ENCODE measurements around the gene MIS12. TPM values are rescaled to one million over a fixed set of nuclear protein-coding genes. Genes with fewer than 3 reads are reported as not detected.

Gene MIS12
- total and polyA plus RNA-seq, 2 donors (not counting 1 experiment from before 2014, with no cell fraction given), result 11.1 to 11.2 TPM

- Histone ChIP-seq H3K4me2 (ENCODE audit: extremely low read depth, insufficient read depth, low read length) (no peak overlapping the region), H3K9me3 (ENCODE audit: control insufficient read depth, insufficient read depth, low read depth, low read length) (no peaks in the 10 kb centered on the region), H2AFZ (ENCODE audit: low read length) (no peak overlapping the region), H3K4me1 (ENCODE audit: control insufficient read depth, extremely low read depth, insufficient read depth, low read length) (no peaks in the 10 kb centered on the region), H3K27ac (ENCODE audit: insufficient read depth, low read length) (no peak overlapping the region), H4K20me1 (ENCODE audit: control insufficient read depth, extremely low read depth, insufficient read depth, low read length) (no peaks in the 10 kb centered on the region), H3K4me3 (replicated peaks in 1 of 4; ENCODE audit: control extremely low read depth in 1 of 4, insufficient read depth in 1 of 4, low read depth in 3 of 4, low read length in 4 of 4) (no peak overlapping the region), H3K36me3 (ENCODE audit: control insufficient read depth, insufficient read depth, low read length) (peaks cover 9% of the 10 kb centered on the region), H3K9ac (ENCODE audit: insufficient read depth, low read length) (no peak overlapping the region), H3K79me2 (ENCODE audit: control insufficient read depth, insufficient read depth, low read length) (no peaks in the 10 kb centered on the region), H3K27me3 (ENCODE audit: control insufficient read depth, insufficient read depth, low read length) (no peaks in the 10 kb centered on the region)
- no peak for DNase-seq (ENCODE audit: low read depth in 2 of 2)
- TF ChIP-seq EZH2 (IDR thresholded peaks at IDR 0.05; ENCODE audit: low read length, missing control alignments), result no peak
- no peak for TF ChIP-seq CTCF (conservative IDR thresholded peaks at IDR 0.05 in 1 of 2, IDR thresholded peaks at IDR 0.05 in 1 of 2; ENCODE audit: low read depth in 1 of 2, low read length in 2 of 2)
Measured at GRCh38 chr17:5444209-5444608, 42.2 kb upstream of the MIS12 start.

- Histone ChIP-seq H3K9ac (ENCODE audit: insufficient read depth, low read length) (no peak overlapping the region), H2AFZ (ENCODE audit: low read length) (no peak overlapping the region), H3K36me3 (ENCODE audit: control insufficient read depth, insufficient read depth, low read length) (peaks cover 9% of the 10 kb centered on the region), H3K79me2 (ENCODE audit: control insufficient read depth, insufficient read depth, low read length) (no peaks in the 10 kb centered on the region), H3K27ac (ENCODE audit: insufficient read depth, low read length) (no peak overlapping the region), H3K4me3 (replicated peaks in 1 of 4; ENCODE audit: control extremely low read depth in 1 of 4, insufficient read depth in 1 of 4, low read depth in 3 of 4, low read length in 4 of 4) (no peak overlapping the region), H3K4me1 (ENCODE audit: control insufficient read depth, extremely low read depth, insufficient read depth, low read length) (no peaks in the 10 kb centered on the region), H3K9me3 (ENCODE audit: control insufficient read depth, insufficient read depth, low read depth, low read length) (no peaks in the 10 kb centered on the region), H3K4me2 (ENCODE audit: extremely low read depth, insufficient read depth, low read length) (no peak overlapping the region), H4K20me1 (ENCODE audit: control insufficient read depth, extremely low read depth, insufficient read depth, low read length) (no peaks in the 10 kb centered on the region), H3K27me3 (ENCODE audit: control insufficient read depth, insufficient read depth, low read length) (no peaks in the 10 kb centered on the region)
- no peak for DNase-seq (ENCODE audit: low read depth in 2 of 2)
- no peak for TF ChIP-seq EZH2 (IDR thresholded peaks at IDR 0.05; ENCODE audit: low read length, missing control alignments)
- no peak for TF ChIP-seq CTCF (conservative IDR thresholded peaks at IDR 0.05 in 1 of 2, IDR thresholded peaks at IDR 0.05 in 1 of 2; ENCODE audit: low read depth in 1 of 2, low read length in 2 of 2)
Measured at GRCh38 chr17:5446786-5447185, 39.6 kb upstream of the MIS12 start.

- H3K4me1 ChIP-seq (ENCODE audit: control insufficient read depth, extremely low read depth, insufficient read depth, low read length), result no peaks in the 10 kb centered on the region
- no peak overlapping the region for H2AFZ ChIP-seq (ENCODE audit: low read length)
- no peak overlapping the region for H3K9ac ChIP-seq (ENCODE audit: insufficient read depth, low read length)
- no peak overlapping the region for H3K4me3 ChIP-seq (replicated peaks in 1 of 4; ENCODE audit: control extremely low read depth in 1 of 4, insufficient read depth in 1 of 4, low read depth in 3 of 4, low read length in 4 of 4)
- no peaks in the 10 kb centered on the region for H3K27me3 ChIP-seq (ENCODE audit: control insufficient read depth, insufficient read depth, low read length)
- H3K4me2 ChIP-seq (ENCODE audit: extremely low read depth, insufficient read depth, low read length), result no peak overlapping the region
- H3K36me3 ChIP-seq (ENCODE audit: control insufficient read depth, insufficient read depth, low read length), result peaks cover 9% of the 10 kb centered on the region
- no peak for DNase-seq (ENCODE audit: low read depth in 2 of 2)
- H3K9me3 ChIP-seq (ENCODE audit: control insufficient read depth, insufficient read depth, low read depth, low read length), result no peaks in the 10 kb centered on the region
- peaks cover 62% of the 10 kb centered on the region for H3K79me2 ChIP-seq (ENCODE audit: control insufficient read depth, insufficient read depth, low read length)
- TF ChIP-seq CTCF (conservative IDR thresholded peaks at IDR 0.05 in 1 of 2, IDR thresholded peaks at IDR 0.05 in 1 of 2; ENCODE audit: low read depth in 1 of 2, low read length in 2 of 2), result no peak
- H4K20me1 ChIP-seq (ENCODE audit: control insufficient read depth, extremely low read depth, insufficient read depth, low read length), result no peaks in the 10 kb centered on the region
- H3K27ac ChIP-seq (ENCODE audit: insufficient read depth, low read length), result no peak overlapping the region
Measured at GRCh38 chr17:5464717-5465507, 21.5 kb upstream of the MIS12 start.

Data from fibroblast of lung (primary cell).